Stimulated activated CD8-positive, alpha-beta memory T cell treated with anti-CD3 and anti-CD28 coated beads, Interleukin-7, amount 100 ng/mL, for 24 hours (primary cell): ENCODE data around the gene RPS26.
"Not testable (repeated sequence)": the region's sequence is repeated elsewhere in the genome, so short reads cannot be mapped to it uniquely, and the experiment has no call there.

Source experiments
- DNase-seq: peaks from one replicate; pipeline ENCODE4 v3.0.0-alpha.2; 2020; ENCODE audit warnings: low read depth

Gene RPS26

DNA sequence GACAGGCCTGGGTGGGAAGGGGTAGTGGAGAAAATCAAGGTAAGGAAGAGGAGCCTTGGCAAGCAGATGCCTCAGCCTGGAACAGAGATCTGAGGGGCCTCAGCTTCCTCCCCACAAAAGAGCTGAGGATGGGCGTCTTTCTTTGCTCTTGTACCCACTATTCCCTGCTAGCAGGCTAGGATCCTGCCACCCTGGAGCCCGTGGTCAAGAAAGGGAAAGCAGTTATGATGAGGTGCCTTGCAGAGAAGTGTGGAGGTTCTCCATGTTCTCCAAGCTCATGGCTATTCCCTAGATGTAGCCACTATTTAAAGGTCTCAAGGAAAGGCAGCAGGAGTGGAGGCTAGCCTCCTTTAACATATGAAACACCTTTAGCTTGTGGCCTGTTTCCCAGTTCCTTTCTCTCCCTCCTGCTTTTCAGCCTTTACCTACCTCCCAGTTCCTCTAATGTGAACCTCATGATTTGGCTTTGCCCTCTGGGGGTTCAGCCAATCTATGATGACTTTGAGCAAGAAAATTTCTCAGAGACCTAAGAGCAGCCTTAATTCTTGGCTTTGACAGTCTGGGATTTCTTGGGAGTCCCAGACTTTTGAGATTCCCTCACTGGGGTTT is 19.7 kb upstream of the RPS26 start:
- DNase-seq = no peak

DNA sequence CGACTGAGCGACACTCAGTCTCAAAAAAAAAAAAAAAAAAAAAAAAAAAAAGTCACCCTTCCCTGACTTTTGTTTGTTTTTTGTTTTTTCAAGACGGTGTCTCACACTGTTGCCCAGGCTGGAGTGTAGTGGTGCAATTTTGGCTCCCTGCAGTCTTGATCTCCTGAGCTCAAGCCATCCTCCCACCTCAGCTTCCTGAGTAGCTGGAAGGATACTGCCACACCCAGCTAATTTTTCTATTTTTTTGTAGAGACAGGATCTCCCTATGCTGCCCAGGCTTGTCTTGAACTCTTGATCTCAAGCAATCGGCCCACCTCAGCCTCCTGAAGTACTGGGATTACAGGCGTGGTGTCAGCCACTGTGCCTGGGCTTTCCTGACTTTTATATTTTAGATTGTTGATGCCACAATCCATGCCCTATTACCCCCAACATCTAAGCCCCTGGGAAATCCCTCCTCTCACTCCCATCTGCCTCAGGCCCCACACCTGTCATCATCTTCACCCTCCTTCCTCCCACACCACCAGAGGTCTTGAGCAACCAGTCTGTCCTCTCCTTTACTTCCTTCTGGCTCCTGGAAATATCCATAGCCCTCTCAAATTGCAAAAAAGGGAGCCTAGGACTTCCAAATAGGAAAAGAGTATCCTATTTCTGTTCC is 13.1 kb upstream of the RPS26 start:
- no peak for DNase-seq

DNA sequence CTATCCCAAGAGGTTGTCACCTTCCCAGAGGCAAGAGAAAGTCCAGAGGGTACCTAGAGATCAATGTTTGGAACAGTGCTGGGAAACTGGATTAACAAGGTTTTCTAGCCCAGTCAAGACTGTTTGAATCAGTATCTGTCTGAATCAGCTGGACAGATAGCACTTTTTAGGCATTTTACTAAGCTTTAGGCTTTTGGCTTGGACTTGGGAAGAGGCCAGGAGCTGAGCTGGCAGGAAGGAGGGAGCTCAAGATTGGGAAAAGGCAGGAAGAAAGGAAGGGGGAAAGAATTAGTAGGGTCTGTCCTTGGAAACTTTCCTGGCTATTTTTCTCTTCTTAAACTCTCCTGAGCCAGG is 12.6 kb upstream of the RPS26 start:
- no peak for DNase-seq

DNA sequence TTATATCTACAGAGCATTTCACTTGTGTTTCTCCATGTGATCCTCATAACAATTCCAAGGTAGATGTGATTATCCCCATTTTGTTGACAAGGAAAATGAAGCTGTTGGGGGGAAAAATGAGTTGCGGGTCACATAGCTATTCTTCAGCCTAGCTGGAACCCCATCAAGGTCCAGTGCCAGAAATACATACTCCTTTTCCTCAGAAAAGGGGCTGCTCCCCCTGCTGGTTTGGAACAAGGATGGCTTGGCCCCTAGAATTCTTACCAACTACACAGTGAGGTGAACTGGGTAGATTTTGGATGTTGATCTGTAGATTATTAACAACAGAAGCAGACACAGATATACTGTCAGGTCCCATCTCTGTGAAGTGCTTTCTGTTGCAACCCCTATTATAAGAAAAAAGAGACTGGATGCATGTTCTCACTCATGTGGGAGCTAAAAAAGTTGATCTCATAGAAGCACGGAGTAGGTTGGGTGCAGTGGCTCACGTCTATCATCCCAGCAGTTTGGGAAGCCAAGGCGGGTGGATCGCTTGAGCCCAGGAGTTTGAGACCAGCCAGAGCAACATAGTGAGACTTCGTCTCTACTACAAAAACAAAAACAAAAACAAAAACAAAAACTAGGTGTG is 11.9 kb upstream of the RPS26 start:
- DNase-seq = no peak

DNA sequence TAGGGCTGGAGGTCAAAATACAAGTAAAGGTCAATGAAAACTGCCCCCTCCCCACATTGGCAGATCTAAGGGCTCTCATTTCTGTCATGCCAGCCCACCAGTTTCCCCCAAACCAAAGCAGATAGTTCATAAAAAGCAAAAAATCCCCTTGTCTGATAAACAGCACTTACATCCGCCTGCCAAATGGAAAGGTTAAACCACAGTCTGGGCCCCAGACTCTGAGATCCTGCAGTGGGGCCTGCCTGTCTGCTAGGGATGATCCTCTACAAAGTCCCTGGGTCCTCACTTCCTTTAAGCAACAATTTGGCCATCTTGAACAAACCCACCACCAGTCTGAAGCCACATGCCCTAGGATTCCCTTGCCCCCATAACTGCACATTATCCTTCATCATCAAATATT is 9.7 kb upstream of the RPS26 start:
- DNase-seq = no peak

DNA sequence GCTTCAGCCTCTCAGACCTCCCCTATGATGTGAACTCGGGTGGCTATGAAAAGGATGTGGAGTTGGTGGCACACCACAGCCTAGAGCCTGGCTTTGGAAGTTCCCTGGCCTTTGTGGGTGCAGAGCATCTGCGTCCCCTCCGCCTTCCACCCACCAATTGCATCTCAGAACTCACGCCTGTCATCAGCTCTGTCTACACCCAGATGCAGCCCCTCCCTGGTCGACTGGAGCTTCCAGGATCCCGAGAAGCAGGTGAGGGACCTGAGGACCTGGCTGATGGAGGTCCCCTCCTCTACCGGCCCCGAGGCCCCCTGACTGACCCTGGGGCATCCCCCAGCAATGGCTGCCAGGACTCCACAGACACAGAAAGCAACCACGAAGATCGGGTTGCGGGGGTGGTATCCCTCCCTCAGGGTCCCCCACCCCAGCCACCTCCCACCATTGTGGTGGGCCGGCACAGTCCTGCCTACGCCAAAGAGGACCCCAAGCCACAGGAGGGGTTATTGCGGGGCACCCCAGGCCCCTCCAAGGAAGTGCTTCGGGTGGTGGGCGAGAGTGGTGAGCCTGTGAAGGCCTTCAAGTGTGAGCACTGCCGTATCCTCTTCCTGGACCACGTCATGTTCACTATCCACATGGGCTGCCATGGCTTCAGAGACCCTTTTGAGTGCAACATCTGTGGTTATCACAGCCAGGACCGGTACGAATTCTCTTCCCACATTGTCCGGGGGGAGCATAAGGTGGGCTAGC is 7.0 kb upstream of the RPS26 start:
- DNase-seq = no peak

DNA sequence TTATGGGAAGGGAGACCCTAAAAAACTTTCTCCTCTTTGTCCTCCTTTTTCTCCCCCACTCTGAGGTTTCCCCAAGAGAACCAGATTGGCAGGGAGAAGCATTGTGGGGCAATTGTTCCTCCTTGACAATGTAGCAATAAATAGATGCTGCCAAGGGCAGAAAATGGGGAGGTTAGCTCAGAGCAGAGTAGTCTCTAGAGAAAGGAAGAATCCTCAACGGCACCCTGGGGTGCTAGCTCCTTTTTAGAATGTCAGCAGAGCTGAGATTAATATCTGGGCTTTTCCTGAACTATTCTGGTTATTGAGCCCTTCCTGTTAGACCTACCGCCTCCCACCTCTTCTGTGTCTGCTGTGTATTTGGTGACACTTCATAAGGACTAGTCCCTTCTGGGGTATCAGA is 4.6 kb upstream of the RPS26 start:
- no peak for DNase-seq

DNA sequence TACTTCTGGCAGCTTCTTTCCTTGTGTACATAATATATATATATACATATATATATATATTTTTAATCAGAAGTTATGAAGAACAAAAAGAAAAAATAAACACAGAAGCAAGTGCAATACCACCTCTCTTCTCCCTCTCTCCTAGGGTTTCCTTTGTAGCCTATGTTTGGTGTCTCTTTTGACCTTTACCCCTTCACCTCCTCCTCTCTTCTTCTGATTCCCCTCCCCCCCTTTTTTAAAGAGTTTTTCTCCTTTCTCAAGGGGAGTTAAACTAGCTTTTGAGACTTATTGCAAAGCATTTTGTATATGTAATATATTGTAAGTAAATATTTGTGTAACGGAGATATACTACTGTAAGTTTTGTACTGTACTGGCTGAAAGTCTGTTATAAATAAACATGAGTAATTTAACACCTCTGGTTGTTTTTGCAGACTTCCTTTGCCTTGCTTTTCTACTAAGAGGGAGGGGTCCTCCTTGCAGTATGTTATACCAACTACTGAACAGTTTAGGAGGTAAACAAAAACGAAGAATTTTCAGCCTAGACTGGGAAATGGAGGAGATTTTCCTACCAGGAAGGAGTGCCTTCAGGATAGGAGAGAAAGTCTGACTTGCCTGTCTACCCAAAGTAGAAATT is 3.6 kb upstream of the RPS26 start:
- DNase-seq = no peak

DNA sequence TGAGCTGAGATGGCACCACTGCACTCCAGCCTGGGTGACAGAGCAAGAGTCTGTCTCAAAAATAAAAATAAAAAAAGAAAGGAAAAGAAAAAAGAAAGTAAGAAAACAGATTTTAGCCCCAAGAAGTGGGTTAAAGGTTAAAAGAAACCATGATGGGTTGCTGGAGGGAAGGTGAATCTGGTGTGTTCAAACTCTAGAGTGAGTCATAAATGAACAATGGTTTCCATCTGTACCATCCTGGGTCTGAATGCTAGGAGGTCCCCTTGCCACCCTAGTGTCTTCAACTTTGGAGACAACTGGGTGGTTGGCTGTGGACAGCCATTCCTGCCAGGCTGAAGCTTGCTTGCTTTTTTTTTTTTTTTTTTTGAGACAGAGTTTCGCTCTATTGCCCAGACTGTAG is 1.6 kb upstream of the RPS26 start:
- DNase-seq = no peak

DNA sequence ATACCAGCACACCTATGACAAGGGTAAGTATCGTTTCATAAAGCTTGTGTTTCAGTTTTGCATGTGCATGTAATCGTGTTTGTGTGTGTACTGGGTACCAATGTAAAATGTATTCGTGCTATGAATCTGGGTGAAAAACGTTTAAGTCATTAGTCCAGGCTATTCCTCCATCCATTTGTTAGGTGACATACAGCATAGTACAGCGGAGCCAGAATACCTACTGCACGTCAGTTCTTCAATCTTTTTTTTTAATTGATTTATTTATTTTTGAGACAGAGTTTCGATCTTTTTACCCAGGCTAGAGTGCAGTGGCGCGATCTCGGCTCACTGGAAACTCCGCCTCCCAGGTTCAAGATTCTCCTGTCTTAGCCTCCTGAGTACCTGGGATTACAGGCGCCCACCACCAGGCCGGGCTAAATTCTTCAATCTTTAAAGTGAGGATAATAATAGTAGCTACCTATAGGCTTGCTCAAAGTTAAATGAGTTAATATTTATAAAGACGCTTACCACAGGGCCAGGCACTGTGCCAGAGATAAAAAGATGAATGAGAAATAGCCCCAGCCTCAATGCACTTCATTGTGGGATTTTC is 661 bp upstream of the RPS26 start:
- no peak for DNase-seq

DNA sequence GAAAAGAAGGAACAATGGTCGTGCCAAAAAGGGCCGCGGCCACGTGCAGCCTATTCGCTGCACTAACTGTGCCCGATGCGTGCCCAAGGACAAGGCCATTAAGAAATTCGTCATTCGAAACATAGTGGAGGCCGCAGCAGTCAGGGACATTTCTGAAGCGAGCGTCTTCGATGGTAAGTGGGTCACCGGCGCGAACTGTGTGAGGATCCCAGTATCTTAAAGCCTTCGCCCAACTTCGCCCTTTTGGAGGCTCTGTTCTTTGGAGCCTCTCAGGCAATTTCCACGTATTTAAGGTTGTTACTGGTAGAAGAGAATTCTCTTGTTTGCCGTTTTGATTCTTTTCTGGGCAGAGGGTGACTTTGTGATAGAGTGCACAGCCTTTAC is 704 bp downstream of the RPS26 start:
- DNase-seq = not testable (repeated sequence)

DNA sequence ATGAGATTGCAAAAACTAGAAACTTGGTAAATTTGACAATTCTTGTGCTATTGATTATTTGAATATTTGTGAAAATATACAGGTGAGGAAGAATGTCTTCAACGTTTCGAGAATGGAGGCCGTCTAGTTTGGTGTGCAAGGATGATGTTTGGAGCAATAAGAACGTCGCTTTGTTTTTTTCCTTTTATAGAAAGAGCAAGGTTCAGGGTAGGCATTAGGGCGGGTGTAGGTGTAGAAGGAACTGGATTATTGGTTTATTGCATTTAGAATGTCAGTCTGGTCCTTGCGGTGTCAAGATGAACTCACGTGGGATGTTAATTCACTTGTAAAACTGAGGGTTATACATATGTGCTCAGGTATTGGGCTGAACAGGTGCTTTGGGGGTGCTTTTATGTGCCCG is 1.1 kb downstream of the RPS26 start:
- no peak for DNase-seq

DNA sequence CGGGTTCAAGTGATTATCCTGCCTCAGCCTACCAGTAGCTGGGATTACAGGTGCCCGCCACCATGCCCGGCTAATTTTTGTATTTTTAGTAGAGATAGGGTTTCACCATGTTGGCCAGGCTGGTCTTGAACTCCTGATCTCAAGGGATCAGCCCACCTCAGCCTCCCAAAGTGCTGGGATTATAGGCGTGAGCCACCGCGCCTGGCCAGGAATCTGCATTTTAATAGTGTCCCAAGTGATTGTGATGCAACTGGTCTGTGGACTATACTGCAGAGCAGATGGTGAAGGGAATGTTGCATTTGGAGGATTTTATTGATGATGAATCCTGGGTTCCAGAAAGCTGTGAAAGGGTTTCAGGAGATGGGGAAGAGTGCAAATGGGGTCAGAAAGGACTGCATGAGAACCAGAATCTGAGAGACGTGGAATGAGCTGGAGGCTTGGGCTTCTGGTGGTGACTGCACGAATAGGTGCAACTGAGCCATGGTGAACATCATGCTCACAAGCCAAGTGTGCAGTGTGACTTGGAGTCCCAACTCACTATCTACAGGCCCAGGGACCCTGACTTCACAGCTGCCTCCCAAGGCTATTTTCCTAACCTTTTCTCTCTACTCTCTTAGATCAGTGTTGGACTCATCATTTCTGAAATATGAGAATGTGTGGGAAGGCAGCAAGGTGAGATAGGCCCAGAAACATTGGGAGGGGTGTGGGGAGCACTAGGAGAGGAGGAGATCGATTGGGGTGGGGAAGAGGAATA is 4.5 kb downstream of the RPS26 start:
- DNase-seq = no peak

DNA sequence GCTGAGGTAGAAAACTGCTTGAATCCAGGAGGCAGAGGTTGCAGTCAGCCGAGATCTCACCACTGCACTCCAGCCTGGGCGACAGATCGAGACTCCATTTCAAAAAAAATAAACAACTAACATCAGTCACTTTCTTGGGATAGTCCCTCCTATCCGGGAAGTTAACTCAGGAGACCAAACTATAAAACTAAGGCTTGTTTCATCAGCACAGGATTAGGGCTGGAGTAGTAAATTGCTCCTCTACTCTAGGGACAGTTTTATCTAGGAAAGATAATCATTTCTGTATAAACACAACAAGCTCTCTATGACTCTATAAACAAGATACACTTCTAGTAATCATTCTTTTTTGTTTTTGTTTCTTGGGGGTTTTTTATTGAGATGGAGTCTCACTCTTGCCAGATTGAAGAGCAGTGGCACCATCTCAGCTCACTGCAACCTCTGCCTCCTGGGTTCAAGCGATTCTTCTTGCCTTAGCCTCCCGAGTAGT is 11.7 kb downstream of the RPS26 start:
- no peak for DNase-seq

DNA sequence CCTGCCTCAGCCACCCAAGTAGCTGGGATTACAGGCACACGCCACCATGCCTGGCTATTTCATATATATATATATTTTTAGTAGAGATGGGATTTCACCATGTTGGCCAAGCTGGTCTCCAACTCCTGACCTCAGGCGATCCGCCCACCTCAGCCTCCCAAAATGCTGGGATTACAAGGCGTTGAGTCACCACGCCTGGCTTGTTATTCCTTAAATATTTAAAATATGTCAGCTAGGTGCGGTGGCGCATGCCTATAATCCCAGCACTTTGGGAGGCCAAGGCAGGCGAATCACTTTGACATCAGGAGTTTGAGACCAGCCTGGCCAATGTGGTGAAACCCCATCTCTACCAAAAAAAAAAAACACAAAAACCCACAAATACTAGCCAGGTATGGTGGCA is 18.2 kb downstream of the RPS26 start:
- DNase-seq = not testable (repeated sequence)

DNA sequence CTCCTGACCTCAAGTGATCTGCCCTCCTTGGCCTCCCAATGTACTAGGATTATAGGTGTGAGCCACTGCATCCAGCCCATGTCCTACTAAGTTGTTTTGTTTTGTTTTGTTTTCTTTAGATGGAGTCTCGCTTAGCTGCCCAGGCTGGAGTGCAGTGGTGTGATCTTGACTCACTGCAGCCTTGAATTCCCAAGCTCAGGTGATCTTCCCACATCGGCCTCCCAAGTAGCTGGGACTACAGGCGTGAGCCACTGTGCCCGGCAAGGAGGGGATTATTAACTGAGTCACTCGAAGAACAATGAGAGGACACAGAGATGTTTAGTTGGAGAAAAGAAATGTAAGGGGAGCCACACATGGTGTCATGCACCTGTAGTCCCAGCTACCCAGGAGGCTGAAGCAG is 20.3 kb downstream of the RPS26 start:
- DNase-seq = no peak

DNA sequence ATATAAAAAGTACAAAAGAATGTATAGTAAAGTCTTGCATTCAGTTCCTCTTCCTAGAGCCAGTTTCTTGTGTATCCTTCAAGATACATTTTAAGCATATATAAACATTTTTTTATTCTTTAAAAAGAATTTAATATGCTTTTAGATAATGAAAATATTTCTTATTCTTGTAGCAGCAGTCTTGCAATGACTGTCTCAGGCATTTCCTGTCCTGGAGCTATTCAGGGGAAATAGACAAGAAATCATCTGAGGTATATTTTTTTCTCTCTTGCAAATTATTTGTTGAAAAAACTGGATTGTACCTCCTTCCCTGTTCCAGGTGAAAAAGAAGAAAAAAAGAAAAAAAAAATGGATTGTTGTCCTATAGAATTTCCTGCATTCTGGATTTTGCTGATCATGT is 21.3 kb downstream of the RPS26 start:
- DNase-seq = no peak

DNA sequence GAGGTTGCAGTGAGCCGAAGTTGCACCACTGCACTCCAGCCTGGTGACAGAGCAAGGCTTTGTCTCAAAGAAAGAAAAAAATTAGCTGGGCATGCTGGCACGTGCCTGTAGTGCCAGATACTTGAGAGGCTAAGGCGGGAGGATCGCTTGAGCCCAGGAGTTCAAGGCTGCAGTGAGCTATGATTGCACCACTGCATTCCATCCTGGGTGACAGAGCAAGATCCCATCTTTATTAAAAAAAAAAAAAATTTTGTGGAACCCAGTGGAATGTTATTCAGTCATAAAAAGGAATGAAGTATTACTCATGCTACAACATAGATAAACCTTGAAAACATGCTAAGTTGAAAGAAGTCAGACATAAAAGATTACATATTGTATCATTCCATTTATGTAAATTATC is 29.9 kb downstream of the RPS26 start:
- no peak for DNase-seq

DNA sequence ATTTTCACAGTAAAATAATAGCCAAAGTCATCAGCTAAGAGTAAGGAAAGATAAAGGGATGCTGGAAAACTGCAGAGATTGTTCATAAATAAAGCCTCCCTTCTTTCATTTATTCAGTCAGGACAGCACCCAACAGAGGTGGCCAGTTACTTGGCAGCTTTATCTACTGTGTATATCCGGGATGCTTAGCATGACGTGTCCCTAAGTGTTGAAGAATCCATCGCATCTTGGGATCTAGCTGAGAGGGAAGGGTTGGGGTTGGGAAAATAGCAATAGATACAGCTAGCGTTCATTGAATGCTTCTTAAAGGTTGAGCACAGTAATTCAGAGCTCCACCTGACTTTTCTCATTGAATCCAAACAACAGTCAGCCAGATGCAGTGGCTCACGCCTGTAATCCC is 32.7 kb downstream of the RPS26 start:
- DNase-seq = no peak

DNA sequence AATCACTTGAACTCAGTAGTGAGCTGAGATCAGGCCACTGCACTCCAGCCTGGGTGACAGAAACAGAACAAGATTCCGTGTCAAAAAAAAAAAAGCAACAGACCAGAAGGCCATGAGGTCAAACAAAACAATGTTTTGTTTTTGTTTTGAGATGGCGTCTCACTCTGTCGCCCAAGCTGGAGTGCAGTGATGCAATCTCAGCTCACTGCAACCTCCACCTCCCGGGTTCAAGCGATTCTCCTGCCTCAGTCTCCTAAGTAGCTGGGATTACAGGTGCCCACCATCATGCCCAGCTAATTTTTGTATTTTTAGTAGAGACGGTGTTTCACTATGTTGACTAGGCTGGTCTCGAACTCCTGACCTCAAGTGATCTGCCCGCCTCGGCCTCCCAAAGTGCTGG is 36.2 kb downstream of the RPS26 start:
- not testable (repeated sequence) for DNase-seq

DNA sequence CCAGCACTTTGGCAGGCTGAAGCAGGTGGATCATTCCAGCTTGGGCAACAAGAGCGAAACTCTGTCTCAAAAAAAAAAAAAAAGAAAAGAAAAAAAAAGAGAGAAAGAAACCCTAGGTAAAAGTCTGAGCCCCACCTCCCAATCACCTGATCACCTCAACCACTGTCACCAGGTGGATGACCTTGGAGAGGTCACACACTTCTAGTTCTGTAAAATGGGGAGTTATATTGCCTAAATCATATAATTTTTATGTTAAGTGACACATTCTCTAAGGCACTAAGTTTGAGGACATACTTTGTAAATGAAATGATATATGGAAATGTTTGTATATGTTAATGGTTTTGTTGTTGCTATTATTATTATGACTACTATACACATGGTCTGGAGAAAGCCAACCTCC is 36.7 kb downstream of the RPS26 start:
- no peak for DNase-seq
